ENCODE results near the gene ERCC6L2.

Gene ERCC6L2

DNA sequence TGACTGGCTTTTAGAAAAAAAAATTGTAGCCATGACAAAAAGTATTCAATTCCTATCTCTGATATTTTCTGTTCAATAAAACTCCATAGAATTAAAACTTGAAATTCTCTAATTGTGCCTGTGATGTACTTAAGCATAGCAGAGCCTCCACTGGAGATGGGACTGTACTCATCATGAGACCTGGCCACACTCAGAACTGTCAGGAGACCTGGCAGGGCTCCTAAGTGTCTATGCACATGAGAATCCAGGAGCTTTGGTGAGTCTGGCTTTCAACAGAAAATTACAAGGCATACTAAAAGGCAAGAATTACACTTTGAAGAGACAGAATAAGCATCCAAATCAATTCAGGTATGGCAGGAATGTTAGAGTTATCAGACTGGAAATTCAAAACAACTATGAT is 26.7 kb upstream of the ERCC6L2 start:
- no peak overlapping the region for H2AFZ ChIP-seq (ENCODE audit: low read depth, low read length, severe bottlenecking)
- no peak overlapping the region for H3K4me3 ChIP-seq (ENCODE audit: insufficient read depth, low read length, poor library complexity, severe bottlenecking)
- TF ChIP-seq EZH2phosphoT487 (conservative IDR thresholded peaks at IDR 0.05; ENCODE audit: low read length) (no peak), CTCF (IDR thresholded peaks at IDR 0.05; ENCODE audit: insufficient read depth, low read length, poor library complexity, severe bottlenecking) (no peak)
- no peaks in the 10 kb centered on the region for H3K79me2 ChIP-seq (ENCODE audit: insufficient read depth, low read length)
- no peaks in the 10 kb centered on the region for H3K9me3 ChIP-seq (ENCODE audit: insufficient read depth, low read length)
- no peak overlapping the region for H3K27ac ChIP-seq (ENCODE audit: low read depth, low read length)
- H3F3A ChIP-seq (ENCODE audit: insufficient read depth) = no peaks in the 10 kb centered on the region
- H3K9me2 ChIP-seq (replicated peaks; ENCODE audit: insufficient read depth, low read length) = no peaks in the 10 kb centered on the region
- no peaks in the 10 kb centered on the region for H4K20me1 ChIP-seq (ENCODE audit: low read depth, low read length)
- H3K4me2 ChIP-seq (ENCODE audit: low read depth, low read length, poor library complexity, severe bottlenecking) = no peak overlapping the region
- no peak overlapping the region for H3K9ac ChIP-seq (ENCODE audit: low read length)
- no peaks in the 10 kb centered on the region for H3K36me3 ChIP-seq (ENCODE audit: low read length)
- H3K27me3 ChIP-seq (ENCODE audit: low read length) = no peaks in the 10 kb centered on the region

GRCh38 chr9:95852059-95853032 is 23.1 kb upstream of the ERCC6L2 start:
- H3K4me3 ChIP-seq (ENCODE audit: insufficient read depth, low read length, poor library complexity, severe bottlenecking) = no peak overlapping the region
- H3K4me2 ChIP-seq (ENCODE audit: low read depth, low read length, poor library complexity, severe bottlenecking) = no peak overlapping the region
- no peak overlapping the region for H2AFZ ChIP-seq (ENCODE audit: low read depth, low read length, severe bottlenecking)
- H3K27ac ChIP-seq (ENCODE audit: low read depth, low read length) = no peak overlapping the region
- H4K20me1 ChIP-seq (ENCODE audit: low read depth, low read length) = no peaks in the 10 kb centered on the region
- no peaks in the 10 kb centered on the region for H3F3A ChIP-seq (ENCODE audit: insufficient read depth)
- TF ChIP-seq EZH2phosphoT487 (conservative IDR thresholded peaks at IDR 0.05; ENCODE audit: low read length) = no peak
- TF ChIP-seq CTCF (IDR thresholded peaks at IDR 0.05; ENCODE audit: insufficient read depth, low read length, poor library complexity, severe bottlenecking) = no peak
- no peaks in the 10 kb centered on the region for H3K9me3 ChIP-seq (ENCODE audit: insufficient read depth, low read length)
- H3K9ac ChIP-seq (ENCODE audit: low read length) = no peak overlapping the region
- no peaks in the 10 kb centered on the region for H3K79me2 ChIP-seq (ENCODE audit: insufficient read depth, low read length)
- no peaks in the 10 kb centered on the region for H3K9me2 ChIP-seq (replicated peaks; ENCODE audit: insufficient read depth, low read length)
- no peaks in the 10 kb centered on the region for H3K36me3 ChIP-seq (ENCODE audit: low read length)
- H3K27me3 ChIP-seq (ENCODE audit: low read length) = no peaks in the 10 kb centered on the region

DNA sequence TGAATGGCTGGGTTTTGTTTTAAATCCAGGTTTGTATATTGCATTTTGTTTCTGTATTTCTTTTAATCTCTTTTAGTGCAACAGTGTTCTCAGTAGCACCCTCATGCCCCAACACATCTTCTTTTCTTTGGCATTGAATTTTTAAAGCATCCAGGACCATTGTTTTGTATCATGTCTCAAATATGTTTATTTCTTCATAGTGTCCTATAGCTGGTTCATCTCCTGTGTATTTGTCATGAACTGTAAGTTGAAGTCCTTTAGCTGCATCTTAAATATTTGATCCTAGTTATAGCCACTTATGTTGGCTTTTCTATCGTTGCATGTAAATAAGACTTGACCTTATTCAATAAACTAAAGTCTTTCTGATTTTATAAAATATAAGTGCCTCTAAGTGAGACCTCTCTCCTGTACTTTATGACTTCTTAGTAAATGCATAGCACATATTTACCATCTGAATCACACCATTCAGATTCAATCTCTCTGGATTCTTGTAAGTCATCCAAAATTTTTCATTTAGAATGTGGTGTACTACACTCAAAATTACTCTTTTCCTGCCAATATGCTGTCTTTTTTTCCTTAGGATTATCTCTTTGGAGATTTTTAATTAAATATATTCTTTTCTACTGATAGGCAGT is 21.0 kb upstream of the ERCC6L2 start:
- Histone ChIP-seq H3K4me2 (ENCODE audit: low read depth, low read length, poor library complexity, severe bottlenecking) (no peak overlapping the region), H3K9me3 (ENCODE audit: insufficient read depth, low read length) (no peaks in the 10 kb centered on the region), H3K36me3 (ENCODE audit: low read length) (no peaks in the 10 kb centered on the region), H3F3A (ENCODE audit: insufficient read depth) (no peaks in the 10 kb centered on the region), H3K27ac (ENCODE audit: low read depth, low read length) (no peak overlapping the region), H3K27me3 (ENCODE audit: low read length) (no peaks in the 10 kb centered on the region), H4K20me1 (ENCODE audit: low read depth, low read length) (no peaks in the 10 kb centered on the region), H3K4me3 (ENCODE audit: insufficient read depth, low read length, poor library complexity, severe bottlenecking) (no peak overlapping the region), H3K79me2 (ENCODE audit: insufficient read depth, low read length) (no peaks in the 10 kb centered on the region), H2AFZ (ENCODE audit: low read depth, low read length, severe bottlenecking) (no peak overlapping the region), H3K9ac (ENCODE audit: low read length) (no peak overlapping the region), H3K9me2 (replicated peaks; ENCODE audit: insufficient read depth, low read length) (no peaks in the 10 kb centered on the region)
- no peak for TF ChIP-seq EZH2phosphoT487 (conservative IDR thresholded peaks at IDR 0.05; ENCODE audit: low read length)
- TF ChIP-seq CTCF (IDR thresholded peaks at IDR 0.05; ENCODE audit: insufficient read depth, low read length, poor library complexity, severe bottlenecking) = no peak

Measured in SU-DHL-6 (cell line).